Fibroblast of skin of right biceps (primary cell): ENCODE results near the gene DSTN.

ENCODE experiments used
- DNase-seq: peaks from one replicate; pipeline ENCODE4 v3.0.0-alpha.2; 2013

The DSTN gene

DNA sequence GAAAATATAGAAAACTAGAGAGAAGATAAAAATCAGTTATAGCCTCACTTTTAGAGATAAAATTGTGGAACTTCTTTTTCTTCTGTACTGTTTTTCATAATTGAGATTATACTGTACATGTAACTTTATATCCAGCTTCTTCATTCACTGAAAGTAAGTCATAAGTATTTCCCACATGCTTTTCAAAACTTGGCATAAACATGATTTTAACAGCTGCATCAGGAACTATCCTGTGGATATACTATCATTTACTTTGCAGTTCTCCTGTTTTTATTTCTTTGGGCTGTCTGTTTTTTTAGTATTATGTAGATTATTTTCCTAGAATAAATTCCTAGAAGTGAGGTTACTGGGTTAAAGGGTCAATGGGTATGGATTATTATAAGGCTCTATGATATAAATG, 14.8 kb downstream of the DSTN start:
- DNase-seq, result no peak

- DNase-seq, result no peak
These were observed 16.4 kb downstream of the DSTN start for GRCh38 chr20:17586250-17586649.

- DNase-seq, result no peak
These were observed 17.3 kb downstream of the DSTN start for GRCh38 chr20:17587148-17587547.

DNA sequence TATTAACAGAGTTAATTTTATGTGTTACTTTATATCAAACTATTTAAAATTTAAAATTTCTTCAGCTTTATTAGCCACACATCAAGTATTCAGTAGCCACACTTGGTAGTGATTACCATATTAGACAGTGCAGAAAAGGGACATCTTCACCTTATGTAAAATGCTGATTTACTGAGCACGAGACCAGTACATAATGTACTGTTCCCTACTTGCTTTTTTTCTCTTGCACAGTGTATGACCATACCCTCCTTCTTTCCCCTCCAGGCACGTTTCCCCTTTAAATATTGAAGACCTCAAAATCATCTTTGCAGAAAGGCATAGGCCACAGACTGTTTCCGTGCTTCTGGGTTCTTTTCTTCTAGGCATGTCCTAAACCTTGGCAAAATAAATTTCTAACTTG, 17.9 kb downstream of the DSTN start:
- no peak for DNase-seq

GRCh38 chr20:17589161-17589834, 19.4 kb downstream of the DSTN start:
- DNase-seq, result no peak

DNA sequence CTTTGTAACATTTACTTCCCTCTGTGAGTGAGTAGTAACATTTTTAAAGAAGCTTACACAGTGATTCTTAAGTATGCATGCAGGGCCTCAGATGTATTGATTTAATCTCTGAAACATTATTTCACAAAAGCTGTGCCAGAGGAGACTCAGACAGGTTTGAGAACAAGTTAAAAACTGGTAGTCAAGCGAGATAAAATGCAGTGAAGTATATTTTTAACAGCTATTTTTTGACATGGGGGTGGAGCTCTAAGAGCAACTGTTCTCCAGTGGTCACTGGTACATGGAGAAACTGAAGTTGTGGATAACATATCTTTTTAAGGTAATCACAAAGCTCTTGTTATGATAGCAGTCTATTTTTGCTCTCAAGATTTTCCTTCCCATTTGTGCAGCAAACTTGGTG, 20.4 kb downstream of the DSTN start:
- DNase-seq, result no peak

GRCh38 chr20:17593902-17594301, 24.0 kb downstream of the DSTN start:
- DNase-seq, result no peak

GRCh38 chr20:17594443-17594842, 24.6 kb downstream of the DSTN start:
- DNase-seq, result peak; percentile 41

- no peak for DNase-seq
These were observed 26.0 kb downstream of the DSTN start for GRCh38 chr20:17595856-17596255.

- DNase-seq, result no peak
These were observed 28.2 kb downstream of the DSTN start for GRCh38 chr20:17598013-17598550.

DNA sequence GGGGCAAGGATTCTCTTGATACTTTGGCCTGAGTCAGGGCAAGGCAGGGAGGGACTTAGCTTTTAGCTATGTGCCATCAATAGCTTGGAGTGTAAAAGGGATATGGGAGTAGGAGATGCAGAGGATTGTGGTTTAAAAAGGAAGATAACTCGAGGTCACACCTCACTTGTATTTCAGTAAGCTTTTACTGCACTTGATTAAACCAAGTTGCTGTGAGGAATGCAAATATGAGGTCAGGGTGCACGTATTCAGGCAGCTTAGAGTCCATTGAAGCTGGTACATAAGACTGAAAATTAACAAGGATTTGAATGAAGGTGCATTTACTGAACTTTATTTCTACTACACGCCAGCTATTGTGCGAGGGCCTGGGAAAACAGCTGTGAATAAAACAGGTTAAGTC, 32.1 kb downstream of the DSTN start:
- no peak for DNase-seq

- no peak for DNase-seq
These were observed 32.6 kb downstream of the DSTN start for GRCh38 chr20:17602493-17602892.

DNA sequence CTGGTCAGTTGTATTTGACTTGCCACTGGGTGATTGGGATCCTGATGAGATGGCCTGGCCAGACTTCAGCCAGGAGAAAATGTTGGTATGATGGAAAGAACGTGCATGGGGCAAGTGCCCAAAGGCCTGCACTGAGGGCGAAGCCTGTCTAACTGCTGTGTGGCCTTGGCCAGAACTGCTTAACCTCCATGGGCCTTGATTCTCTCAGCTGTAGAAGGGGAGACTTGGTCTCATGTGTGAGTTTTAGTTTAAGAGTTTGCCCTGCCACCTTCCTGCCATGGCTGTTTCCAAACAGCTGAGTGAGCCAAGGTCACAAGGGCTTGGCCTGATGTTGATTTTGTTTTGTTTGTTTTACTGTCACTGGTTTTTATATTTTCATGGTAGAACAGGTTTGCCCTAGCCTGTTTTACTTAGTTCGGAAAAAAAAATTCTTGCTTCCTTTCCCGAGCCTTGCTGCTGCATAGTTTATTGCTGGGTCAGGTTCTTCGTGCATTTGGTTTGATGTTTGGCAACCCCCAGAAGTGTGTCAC, 35.3 kb downstream of the DSTN start:
- DNase-seq, result no peak

DNA sequence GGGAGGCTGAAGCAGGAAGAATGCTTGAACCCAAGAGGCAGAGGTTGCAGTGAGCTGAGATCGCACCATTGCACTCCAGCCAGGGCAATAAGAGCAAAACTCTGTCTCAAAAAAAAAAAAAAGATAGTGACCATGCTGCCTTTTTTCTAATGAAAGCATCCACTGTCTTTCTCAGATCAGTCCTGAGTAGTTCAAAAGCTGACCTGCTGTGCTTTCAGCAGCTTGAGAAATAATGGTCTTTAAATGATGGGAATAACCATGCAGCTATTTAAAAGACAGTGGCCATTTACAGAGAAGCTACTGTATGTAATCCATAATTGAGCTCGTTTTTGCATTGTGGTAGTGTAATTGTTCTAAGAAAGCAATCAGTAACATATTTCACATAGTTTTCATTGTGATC, 36.1 kb downstream of the DSTN start:
- no peak for DNase-seq

- DNase-seq, result no peak
These were observed 39.0 kb downstream of the DSTN start for GRCh38 chr20:17608701-17609497.

DNA sequence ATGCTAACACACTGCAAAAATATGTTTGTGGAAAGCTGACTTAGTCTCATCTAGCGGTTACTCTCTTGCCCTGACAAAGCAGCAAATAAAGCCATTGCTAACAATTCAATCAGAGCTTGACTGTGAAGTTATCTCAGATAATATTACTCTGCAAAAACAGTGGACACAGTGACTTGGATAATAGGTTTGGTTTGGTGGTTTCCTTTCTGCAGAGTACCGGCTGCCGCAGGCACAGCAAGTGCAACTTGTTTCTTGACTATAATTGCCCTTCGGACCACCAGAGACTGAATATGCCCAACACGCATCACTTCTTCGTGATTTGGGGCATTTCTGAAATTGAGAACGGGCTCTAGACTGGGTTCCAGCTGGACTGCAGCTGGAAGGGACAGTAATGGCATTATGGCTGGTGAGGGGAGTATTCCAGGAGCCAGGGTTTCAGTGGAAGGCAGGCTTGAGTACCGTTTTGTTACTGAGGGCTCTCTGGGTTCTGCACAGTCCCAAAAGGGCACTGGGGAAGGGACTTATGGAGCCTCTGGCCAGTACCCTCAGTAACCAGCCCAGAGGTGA, 40.0 kb downstream of the DSTN start:
- no peak for DNase-seq

- DNase-seq, result no peak
These were observed 40.9 kb downstream of the DSTN start for GRCh38 chr20:17610566-17611289.

GRCh38 chr20:17611290-17611539, 41.3 kb downstream of the DSTN start:
- peak; percentile 43 for DNase-seq

- DNase-seq, result no peak
These were observed 41.8 kb downstream of the DSTN start for GRCh38 chr20:17611540-17612286.

DNA sequence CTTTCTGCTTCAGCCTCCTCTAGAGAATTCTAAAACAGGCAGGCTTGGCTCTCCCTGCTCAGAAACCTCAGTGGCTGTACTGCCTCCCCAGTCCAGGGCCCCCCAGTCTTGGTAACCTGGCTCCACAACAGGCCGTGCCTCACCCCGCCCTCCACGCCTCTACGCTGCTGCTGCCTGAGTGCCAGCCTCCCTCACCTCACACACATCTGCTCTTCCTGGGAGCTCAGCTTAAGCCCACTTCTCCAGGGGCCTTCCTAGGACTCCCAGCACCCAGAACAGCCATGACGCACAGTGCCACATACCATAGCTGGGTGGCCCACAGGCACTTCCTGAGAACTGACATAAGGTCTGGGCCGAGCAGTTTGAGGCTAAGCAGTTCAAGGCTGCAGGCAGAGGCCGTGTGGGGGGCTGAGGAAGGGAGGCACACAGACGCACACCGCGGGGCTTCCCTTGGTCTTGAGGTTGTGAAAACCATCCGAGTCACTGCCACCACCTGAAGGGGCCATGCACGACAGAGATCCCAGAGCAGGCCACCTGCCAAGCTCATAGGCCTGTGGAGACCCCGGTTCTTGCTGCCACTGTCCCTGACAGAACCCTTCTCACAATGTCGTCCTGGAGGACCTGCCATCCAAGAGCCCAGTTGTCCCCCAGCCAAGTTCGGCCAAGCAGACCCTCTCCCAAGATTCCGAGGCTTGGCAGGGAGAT, 42.6 kb downstream of the DSTN start:
- peak; percentile 76 for DNase-seq

DNA sequence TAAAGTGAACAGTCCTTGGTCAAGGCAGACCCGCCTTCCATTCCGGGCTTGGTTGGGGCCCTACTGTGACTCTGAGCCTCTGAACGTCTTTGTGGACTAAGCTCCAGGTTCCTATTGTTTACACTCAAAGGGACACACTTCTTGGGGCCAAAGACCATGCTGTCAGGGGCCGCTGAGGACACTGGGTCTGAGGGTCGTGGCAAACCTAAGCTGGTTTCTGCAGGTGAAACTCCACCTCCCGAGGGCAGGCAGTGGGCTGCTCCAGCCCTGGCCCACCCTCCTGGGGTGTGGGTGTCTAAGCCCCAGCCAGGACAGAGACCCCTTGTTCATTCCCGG, 43.1 kb downstream of the DSTN start:
- no peak for DNase-seq
